ENCODE measurements around the gene LIX1L.

The LIX1L gene

DNA sequence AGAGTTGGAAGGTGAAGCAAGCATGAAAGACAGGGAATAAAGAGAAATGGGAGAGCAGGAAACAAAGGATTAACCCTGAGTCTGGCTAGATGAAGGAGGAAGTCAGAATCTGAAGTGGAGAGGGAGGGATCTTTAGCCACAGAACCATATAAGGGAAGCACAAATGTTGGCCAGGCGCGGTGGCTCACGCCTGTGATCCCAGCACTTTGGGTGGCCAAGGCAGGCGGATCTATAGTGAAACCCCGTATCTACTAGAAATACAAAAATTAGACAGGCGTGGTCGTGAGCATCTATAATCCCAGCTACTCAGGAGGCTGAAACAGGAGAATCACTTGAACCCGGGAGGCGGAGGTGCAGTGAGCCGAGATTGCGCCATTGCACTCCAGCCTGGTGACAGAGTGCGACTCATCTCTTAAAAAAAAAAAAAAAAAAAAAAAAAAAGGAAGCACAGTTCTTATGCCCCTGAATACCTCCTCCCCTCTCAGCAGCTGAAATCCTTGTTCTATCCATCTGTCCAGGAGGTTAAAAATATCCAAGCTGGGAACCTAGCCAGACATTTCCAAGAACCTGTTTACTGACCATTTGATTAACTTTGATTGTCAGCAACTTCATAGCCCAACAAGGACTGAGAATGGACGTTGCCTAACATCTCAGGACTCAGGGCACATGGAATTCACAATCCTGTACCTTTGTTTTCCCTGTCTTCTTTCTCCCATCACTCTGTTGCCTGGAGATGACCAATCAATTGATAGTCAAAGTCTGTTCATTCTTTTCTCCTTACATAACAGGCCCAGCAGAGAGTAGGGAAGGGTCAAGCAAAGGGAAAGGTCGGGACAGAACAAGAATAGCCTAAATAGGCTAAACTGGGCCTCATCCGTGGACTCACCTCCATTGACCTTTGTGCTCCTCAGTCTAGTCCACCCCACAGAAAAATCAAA is 28.0 kb upstream of the LIX1L start:
- no peak for DNase-seq (ENCODE audit: low read depth in 2 of 3, low spot score in 2 of 3)

DNA sequence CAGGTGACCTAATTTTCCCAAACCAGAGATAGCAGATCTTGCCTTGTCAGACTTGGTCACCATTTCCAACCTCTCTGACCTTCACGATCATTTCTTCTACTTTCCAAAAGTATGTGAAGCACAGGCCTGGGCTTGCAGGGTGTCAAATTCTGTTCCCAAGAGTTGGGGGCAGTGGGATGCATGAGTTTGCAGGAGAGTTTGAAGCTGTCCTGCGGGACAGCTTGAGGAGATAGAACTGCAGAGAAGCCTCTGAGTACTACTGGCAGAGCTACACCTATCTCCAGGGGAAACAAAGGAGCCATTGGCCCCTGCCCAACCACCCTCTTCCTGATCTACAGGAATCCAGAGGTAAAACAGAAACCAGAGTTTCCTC is 27.3 kb upstream of the LIX1L start:
- DNase-seq (ENCODE audit: low read depth in 2 of 3, low spot score in 2 of 3), result no peak

- no peak for DNase-seq (ENCODE audit: low read depth in 2 of 3, low spot score in 2 of 3)
Measured at GRCh38 chr1:145983960-145984830, 26.4 kb upstream of the LIX1L start.

- no peak for DNase-seq (ENCODE audit: low read depth in 2 of 3, low spot score in 2 of 3)
Measured at GRCh38 chr1:145983206-145983675, 25.4 kb upstream of the LIX1L start.

DNA sequence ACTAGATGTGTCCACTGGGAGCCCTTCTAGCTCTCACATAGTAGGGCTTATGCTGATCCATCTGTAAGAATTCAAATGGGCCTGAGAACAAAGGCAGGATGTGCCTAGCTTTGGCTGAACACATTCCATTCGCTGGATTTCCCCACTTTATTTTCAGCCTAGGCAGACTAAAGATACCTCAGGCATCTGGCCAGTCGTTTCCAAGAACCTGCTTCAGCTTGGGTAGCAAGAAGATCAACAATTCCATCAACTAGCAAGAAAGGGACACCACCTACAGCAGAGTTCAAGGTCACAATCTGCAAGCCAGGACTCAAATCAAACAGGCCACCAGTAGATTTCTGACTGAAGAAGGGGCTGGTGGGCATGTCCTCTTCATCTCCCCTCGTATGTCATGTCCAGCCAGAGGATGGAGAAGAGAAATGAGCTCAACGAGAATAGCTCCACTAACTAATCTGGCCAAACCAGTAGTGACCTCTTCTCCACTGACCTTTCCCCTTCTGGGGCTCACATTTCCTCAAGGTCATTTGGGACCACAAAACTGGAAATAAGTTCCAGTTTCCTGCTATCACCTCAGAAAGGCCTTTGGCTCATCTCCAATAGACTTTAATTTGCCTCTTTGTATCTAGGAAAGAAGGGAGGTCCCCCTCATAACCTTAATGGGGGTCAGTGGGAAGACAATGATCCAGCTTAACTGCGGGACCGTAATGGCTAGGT is 24.4 kb upstream of the LIX1L start:
- no peak for DNase-seq (ENCODE audit: low read depth in 2 of 3, low spot score in 2 of 3)

DNA sequence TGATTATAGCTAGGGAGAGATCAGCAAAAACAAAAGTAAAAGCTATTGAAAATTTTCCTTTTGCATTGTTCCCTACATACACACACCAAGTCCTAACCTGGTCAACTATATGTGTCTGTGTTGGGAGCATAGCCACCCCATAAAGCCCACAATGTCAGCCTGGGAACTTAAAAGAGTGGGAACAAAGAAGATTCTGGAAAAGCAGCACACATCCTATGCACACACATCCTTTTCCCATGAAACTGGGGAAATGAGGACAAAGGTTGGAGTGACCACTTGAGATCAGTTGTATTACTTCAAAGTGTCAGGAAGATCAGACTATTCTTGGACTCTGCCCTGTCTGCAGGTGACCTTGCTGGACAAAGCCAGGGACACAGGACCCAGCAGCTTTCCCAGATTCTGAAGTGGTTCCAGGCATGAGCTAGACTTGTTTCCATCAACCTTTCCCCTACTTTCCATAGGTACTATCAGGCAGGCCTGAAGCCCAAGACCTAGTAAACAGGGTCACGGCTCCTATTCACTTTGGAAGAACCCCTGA is 22.7 kb upstream of the LIX1L start:
- no peak for DNase-seq (ENCODE audit: low read depth in 2 of 3, low spot score in 2 of 3)

DNA sequence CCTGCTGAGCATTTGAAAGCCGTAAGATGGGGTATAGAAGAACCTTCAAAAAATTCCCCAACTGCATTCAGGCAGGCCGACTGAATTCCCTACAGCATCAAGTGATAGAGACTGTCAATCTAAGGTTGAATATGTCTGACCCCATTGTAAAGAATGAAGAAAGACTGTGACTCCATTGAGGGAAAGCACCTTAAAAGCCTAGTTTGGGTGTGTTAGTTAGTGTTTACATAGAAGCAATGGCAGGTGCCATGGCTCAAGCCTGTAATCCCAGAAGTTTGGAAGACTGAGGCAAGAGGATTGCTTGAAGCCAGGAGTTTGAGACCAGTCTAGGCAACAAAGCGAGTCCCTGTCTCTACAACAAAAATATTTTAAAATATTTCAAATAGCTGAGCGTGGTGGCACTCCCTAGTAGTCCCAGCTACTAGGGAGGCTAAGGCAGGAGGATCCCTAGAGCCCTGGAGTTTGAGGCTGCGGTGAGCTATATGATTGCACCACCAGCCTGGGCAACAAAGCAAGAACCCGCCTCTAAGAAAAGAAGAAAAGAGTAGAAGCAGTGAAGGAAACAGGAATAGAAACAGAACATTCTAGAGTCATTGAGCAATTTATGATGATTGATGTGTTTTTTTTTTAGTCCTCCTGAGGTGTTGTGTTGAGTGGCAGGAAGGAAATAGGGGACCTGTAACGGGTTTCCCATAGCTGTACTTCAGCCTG is 22.1 kb upstream of the LIX1L start:
- DNase-seq (ENCODE audit: low read depth in 2 of 3, low spot score in 2 of 3), result no peak

- DNase-seq (ENCODE audit: low read depth in 2 of 3, low spot score in 2 of 3), result peak; percentile 47 to 66 (median 59)
Measured at GRCh38 chr1:145978854-145979745, 21.3 kb upstream of the LIX1L start.

- no peak for DNase-seq (ENCODE audit: low read depth in 2 of 3, low spot score in 2 of 3)
Measured at GRCh38 chr1:145978471-145978853, 20.6 kb upstream of the LIX1L start.

- no peak for DNase-seq (ENCODE audit: low read depth in 2 of 3, low spot score in 2 of 3)
Measured at GRCh38 chr1:145977486-145978470, 20.0 kb upstream of the LIX1L start.

DNA sequence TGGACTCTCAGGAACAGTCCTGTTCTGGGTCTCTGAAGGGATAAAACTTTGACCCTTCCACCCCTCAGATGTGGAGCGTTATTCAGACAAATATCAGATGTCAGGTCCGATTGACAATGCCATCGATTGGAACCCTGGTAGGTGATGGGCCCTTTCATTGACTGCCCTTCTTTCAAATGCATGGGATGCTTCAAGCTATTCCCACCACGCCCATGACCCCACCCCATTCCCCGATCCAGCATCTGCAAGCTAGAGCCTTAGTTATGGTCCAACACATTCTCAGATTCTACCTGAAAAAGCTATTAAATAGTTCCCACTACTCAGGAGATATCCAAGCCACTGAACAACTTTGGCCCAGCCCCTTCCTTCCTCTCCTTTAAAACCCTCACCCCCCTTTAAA is 19.2 kb upstream of the LIX1L start:
- DNase-seq (ENCODE audit: low read depth in 2 of 3, low spot score in 2 of 3), result no peak

GRCh38 chr1:145975216-145975615 is 17.4 kb upstream of the LIX1L start:
- no peak for DNase-seq (ENCODE audit: low read depth in 2 of 3, low spot score in 2 of 3)

GRCh38 chr1:145974721-145975120 is 16.9 kb upstream of the LIX1L start:
- DNase-seq (ENCODE audit: low read depth in 2 of 3, low spot score in 2 of 3), result no peak

DNA sequence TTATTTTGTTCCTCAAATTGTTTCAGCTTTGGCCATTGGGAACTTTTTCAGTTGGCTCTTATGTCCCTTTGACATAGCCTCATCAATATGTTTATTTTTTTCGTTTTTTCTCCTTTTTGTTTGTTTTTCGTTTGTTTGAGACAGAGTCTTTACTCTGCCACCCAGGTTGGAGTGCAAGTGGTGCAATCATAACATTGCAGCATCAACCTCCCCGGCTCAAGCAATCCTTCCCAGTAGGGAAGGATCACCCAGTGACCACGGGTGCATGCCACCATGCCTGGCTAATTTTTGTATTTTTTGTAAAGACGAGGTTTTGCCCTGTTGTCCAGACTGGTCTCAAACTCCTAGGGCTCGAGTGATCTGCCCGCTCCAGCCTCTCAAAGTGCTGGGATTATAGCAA is 14.8 kb upstream of the LIX1L start:
- no peak for DNase-seq (ENCODE audit: low read depth in 2 of 3, low spot score in 2 of 3)

DNA sequence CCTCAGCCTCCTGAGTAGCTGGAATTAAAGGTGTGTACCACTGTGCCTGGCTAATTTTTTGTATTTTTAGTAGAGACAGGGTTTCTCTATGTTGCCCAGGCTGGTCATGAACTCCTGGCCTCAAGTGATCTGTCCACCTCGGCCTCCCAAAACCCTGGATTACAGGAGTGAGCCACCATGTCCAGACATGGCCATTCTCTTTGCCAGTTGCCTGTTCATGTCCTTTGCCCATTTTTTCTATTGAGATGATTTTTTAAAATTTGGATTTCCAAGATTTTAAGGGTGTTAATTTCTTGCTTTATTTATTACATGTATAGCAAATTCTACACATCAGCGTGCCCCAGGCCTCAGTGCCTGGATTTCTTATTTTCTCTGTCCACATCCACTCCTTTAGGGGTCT is 9.5 kb upstream of the LIX1L start:
- DNase-seq (ENCODE audit: low read depth in 2 of 3, low spot score in 2 of 3), result no peak

GRCh38 chr1:145965119-145965744 is 7.4 kb upstream of the LIX1L start:
- no peak for DNase-seq (ENCODE audit: low read depth in 2 of 3, low spot score in 2 of 3)

DNA sequence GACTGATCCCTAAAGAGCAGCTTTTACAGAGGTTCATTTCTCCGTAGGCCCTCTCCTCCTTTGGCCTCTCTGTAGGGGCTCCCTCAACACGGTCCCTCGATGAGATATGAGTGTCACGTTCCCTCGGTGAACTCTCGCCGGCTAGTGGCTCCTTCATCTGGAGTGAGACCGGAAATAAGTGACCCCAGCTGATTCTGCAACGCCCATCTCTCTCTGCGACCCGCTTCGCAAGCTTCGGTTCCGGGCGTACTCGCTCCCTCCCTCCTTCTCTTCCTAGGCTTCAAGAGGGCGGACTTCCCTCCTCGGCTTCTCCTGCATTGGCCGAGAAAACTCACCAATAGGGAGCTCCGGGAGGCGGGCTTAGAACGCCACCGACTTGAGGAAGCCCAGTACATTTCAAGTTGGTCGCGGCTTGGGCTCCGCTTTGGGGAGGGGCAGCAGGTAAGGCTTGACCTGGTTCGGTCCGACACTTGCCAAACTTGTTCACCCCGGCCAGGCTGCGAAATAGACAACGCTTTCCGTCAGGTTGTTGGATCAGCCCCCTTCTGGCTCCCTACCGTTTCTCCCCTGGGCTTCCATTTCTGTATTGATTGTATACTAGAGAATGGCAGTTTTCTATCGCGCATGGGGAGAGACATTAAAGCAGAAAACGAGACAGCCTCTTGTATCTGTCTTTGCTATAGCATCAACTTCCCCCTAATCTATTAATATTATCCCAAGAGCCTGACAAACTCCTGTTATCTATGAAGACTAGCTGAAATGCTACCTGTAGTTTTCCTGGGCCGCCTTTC is 6.7 kb upstream of the LIX1L start, which contains the start of the genes ANKRD34A and POLR3GL:
TSS of gene ANKRD34A (minus strand) at position 248 of the 791 bp plus-strand sequence. CDS start 2,816 bp downstream, outside the sequence.
TSS of gene POLR3GL (plus strand) at position 363 of the 791 bp plus-strand sequence. CDS start 10,176 bp downstream, outside the sequence.
- DNase-seq (ENCODE audit: low read depth in 2 of 3, low spot score in 2 of 3), result peak; percentile 59 to 74 (median 72)
